SU-DHL-6 (cell line): ENCODE results near the gene PUS1.

Experiments used
- CTCF ChIP-seq: fragments of 200-600 bp; sonication (generic); IDR thresholded peaks from one replicate; pipeline ENCODE4 v1.5.1; 2017; ENCODE audit warnings: antibody characterized with exemption, mild to moderate bottlenecking, low read length, moderate library complexity; ENCODE audit not compliant: insufficient read depth, poor library complexity, severe bottlenecking
- EZH2phosphoT487 ChIP-seq: fragments of 200-600 bp; sonication (generic), shearing (Covaris generic); conservative IDR thresholded peaks from 2 replicates; pipeline ENCODE4 v1.6.1; 2018; ENCODE audit warnings: mild to moderate bottlenecking, antibody characterized with exemption, low read length, moderate library complexity, mixed read lengths

GRCh38 chr12:131943876-131944275 is 14.8 kb downstream of the PUS1 start:
- no peak for TF ChIP-seq CTCF
- TF ChIP-seq EZH2phosphoT487: no peak
